SK-N-SH (cell line): ENCODE data around the gene PPFIBP2. TPM values are rescaled to one million over a fixed set of nuclear protein-coding genes. Genes with fewer than 3 reads are reported as not detected.

Experiments used
- CTCF ChIA-PET: fragments of 300-600, 350-600 bp; formaldehyde crosslinking; extraction: SDS; loops from one replicate; lab custom pipeline; 2021; lab: Yijun Ruan, JAX
- POLR2A ChIA-PET: fragments of 350-600 bp; sonication (Branson Sonifier 250); formaldehyde crosslinking; extraction: SDS; loops from one replicate; lab custom pipeline; 2020; ENCODE audit warnings: antibody characterized with exemption, inconsistent platforms; lab: Yijun Ruan, JAX
- DNase-seq: peaks from one replicate; pipeline ENCODE4 v3.0.0; 2012
- H2AFZ ChIP-seq: fragments of 200-600 bp; sonication (generic); 2 replicates; pipeline ENCODE4 v1.8.1; 2016; ENCODE audit warnings: antibody characterized with exemption, mild to moderate bottlenecking, low read depth
- H3F3A ChIP-seq: fragments of 200-600 bp; sonication (generic); replicated peaks from 2 replicates; pipeline ENCODE3; 2016; ENCODE audit warnings: antibody characterized with exemption, mild to moderate bottlenecking; ENCODE audit not compliant: insufficient read depth
- H3K27ac ChIP-seq, 2 experiments: fragments of 200-500 bp in 1 of 2; fragments of 200-600 bp in 1 of 2; sonication (Bioruptor generic) in 1 of 2; sonication (generic), shearing (Covaris generic) in 1 of 2; 2 replicates each; pipeline versions ENCODE4 v1.5.1 to v1.6.1; 2014 to 2016; ENCODE audit warnings: low read depth in 2 of 2, inconsistent platforms in 1 of 2, low read length in 1 of 2, mild to moderate bottlenecking in 1 of 2, mixed read lengths in 1 of 2
- H3K27me3 ChIP-seq: fragments of 200-600 bp; sonication (generic), shearing (Covaris generic); 2 replicates; pipeline ENCODE4 v1.6.1; 2016; ENCODE audit warnings: mixed run types; ENCODE audit not compliant: insufficient read depth
- H3K36me3 ChIP-seq, 2 experiments: fragments of 200-500 bp in 1 of 2; fragments of 200-600 bp in 1 of 2; sonication (Bioruptor generic) in 1 of 2; sonication (generic) in 1 of 2; replicated peaks in 1 of 2; 2 replicates each; pipeline versions ENCODE3 to v1.5.1; 2014 to 2016; ENCODE audit warnings: low read length in 1 of 2, mild to moderate bottlenecking in 1 of 2; ENCODE audit not compliant: insufficient read depth in 2 of 2, control insufficient read depth in 1 of 2
- H3K4me1 ChIP-seq, 2 experiments: fragments of 200-500 bp in 1 of 2; fragments of 200-600 bp in 1 of 2; sonication (Bioruptor generic) in 1 of 2; sonication (generic), shearing (Covaris generic) in 1 of 2; 2 replicates each; pipeline versions ENCODE4 v1.5.1 to v1.6.1; 2014 to 2016; ENCODE audit warnings: low read depth in 1 of 2, low read length in 1 of 2, mixed run types in 1 of 2; ENCODE audit not compliant: insufficient read depth in 2 of 2, control insufficient read depth in 1 of 2
- H3K4me2 ChIP-seq: fragments of 200-600 bp; sonication (generic), shearing (Covaris generic); 2 replicates; pipeline ENCODE4 v1.6.1; 2017; ENCODE audit warnings: mixed run types
- H3K4me3 ChIP-seq, 2 experiments: fragments of 200-500 bp in 1 of 2; fragments of 200-600 bp in 1 of 2; sonication (Bioruptor generic) in 1 of 2; sonication (generic), shearing (Covaris generic) in 1 of 2; 2 replicates each; pipeline versions ENCODE4 v1.5.1 to v1.8.1; 2014 to 2016; ENCODE audit warnings: low read depth in 2 of 2, inconsistent platforms in 1 of 2, low read length in 1 of 2, mild to moderate bottlenecking in 1 of 2, mixed read lengths in 1 of 2, moderate library complexity in 1 of 2
- H3K79me2 ChIP-seq: fragments of 200-600 bp; sonication (generic); 2 replicates; pipeline ENCODE4 v1.8.1; 2017; ENCODE audit warnings: mild to moderate bottlenecking; ENCODE audit not compliant: insufficient read depth
- H3K9ac ChIP-seq: fragments of 200-600 bp; sonication (generic); 2 replicates; pipeline ENCODE4 v1.6.1; 2017; ENCODE audit warnings: mixed run types
- H3K9me2 ChIP-seq: fragments of 200-600 bp; sonication (generic); 2 replicates; pipeline ENCODE4 v1.6.1; 2017; ENCODE audit warnings: mixed run types
- H3K9me3 ChIP-seq: fragments of 200-600 bp; sonication (generic); 2 replicates; pipeline ENCODE4 v1.6.1; 2017; ENCODE audit warnings: mixed run types, mild to moderate bottlenecking, moderate library complexity
- H4K20me1 ChIP-seq: fragments of 200-600 bp; sonication (generic); 2 replicates; pipeline ENCODE4 v1.6.1; 2017; ENCODE audit warnings: mild to moderate bottlenecking, mixed run types; ENCODE audit not compliant: insufficient read depth
- CTCF ChIP-seq: fragments of 200-600 bp; sonication (generic); IDR thresholded peaks from 2 replicates; pipeline ENCODE4 v1.6.1; 2017; ENCODE audit warnings: antibody characterized with exemption, mild to moderate bottlenecking, moderate library complexity
- EP300 ChIP-seq, 2 experiments: IDR thresholded peaks; 2 replicates each; pipeline versions ENCODE4 v1.4.0 to v1.6.1; 2012; ENCODE audit warnings: borderline replicate concordance in 1 of 2, low read depth in 1 of 2, low read length in 1 of 2
- FOSL2 ChIP-seq: IDR thresholded peaks from 2 replicates; pipeline ENCODE4 v1.4.0; 2012; ENCODE audit warnings: low read depth, mild to moderate bottlenecking, moderate library complexity, borderline replicate concordance
- GATA2 ChIP-seq: sonication (generic); formaldehyde crosslinking; IDR thresholded peaks from 2 replicates; pipeline ENCODE4 v1.5.0; 2020; ENCODE audit warnings: mild to moderate bottlenecking, missing genetic modification reagents
- JUND ChIP-seq: IDR thresholded peaks from 2 replicates; pipeline ENCODE4 v1.4.0; 2012
- MEF2A ChIP-seq: IDR thresholded peaks from 2 replicates; pipeline ENCODE4 v1.4.0; 2012; ENCODE audit warnings: low read depth, borderline replicate concordance
- MXI1 ChIP-seq: IDR thresholded peaks from 2 replicates; pipeline ENCODE4 v1.6.1; 2012; ENCODE audit warnings: mild to moderate bottlenecking, low read depth, low read length, improper control_type of control experiment
- PBX3 ChIP-seq: IDR thresholded peaks from 2 replicates; pipeline ENCODE4; 2012
- POLR2AphosphoS5 ChIP-seq: IDR thresholded peaks from 2 replicates; pipeline ENCODE4 v1.6.1; 2012; ENCODE audit warnings: low read depth, low read length
- RAD21 ChIP-seq: IDR thresholded peaks from 2 replicates; pipeline ENCODE4 v1.6.1; 2012; ENCODE audit warnings: mild to moderate bottlenecking, low read length
- RCOR1 ChIP-seq: fragments of 150-350 bp; IDR thresholded peaks from 2 replicates; pipeline ENCODE4 v1.6.1; 2017; ENCODE audit warnings: antibody characterized with exemption, low read length
- SMC3 ChIP-seq: IDR thresholded peaks from 2 replicates; pipeline ENCODE4 v1.6.1; 2012; ENCODE audit warnings: low read depth, low read length, improper control_type of control experiment
- TAF1 ChIP-seq: IDR thresholded peaks from 2 replicates; pipeline ENCODE4 v1.6.1; 2012; ENCODE audit warnings: low read depth, mild to moderate bottlenecking, low read length, moderate library complexity, borderline replicate concordance
- TCF12 ChIP-seq: IDR thresholded peaks from 2 replicates; pipeline ENCODE4 v1.4.0; 2012
- TEAD4 ChIP-seq: IDR thresholded peaks from 2 replicates; pipeline ENCODE4 v1.4.0; 2012; ENCODE audit warnings: mild to moderate bottlenecking, borderline replicate concordance; ENCODE audit not compliant: insufficient read depth
- USF1 ChIP-seq: IDR thresholded peaks from 2 replicates; pipeline ENCODE4 v1.4.0; 2012; ENCODE audit warnings: low read depth, borderline replicate concordance
- WGBS: methylation state at CpG from one replicate; pipeline ENCODE4 v1.1.6; 2017; ENCODE audit warnings: low lambda C conversion rate; 5-methylcytosine and 5-hydroxymethylcytosine counted together
- polyA plus RNA-seq, 3 experiments: library from polyadenylated mRNA; depleted of rRNA; stranded (reverse); fragments of >200 nt; gene quantifications; 2 replicates each; pipeline ENCODE4 v1.2.3, GENCODE V29; 2012

Gene PPFIBP2
- polyA plus RNA-seq, 1 of the 3 experiments (the other 2 are of a cell fraction): 0.67 TPM

DNA sequence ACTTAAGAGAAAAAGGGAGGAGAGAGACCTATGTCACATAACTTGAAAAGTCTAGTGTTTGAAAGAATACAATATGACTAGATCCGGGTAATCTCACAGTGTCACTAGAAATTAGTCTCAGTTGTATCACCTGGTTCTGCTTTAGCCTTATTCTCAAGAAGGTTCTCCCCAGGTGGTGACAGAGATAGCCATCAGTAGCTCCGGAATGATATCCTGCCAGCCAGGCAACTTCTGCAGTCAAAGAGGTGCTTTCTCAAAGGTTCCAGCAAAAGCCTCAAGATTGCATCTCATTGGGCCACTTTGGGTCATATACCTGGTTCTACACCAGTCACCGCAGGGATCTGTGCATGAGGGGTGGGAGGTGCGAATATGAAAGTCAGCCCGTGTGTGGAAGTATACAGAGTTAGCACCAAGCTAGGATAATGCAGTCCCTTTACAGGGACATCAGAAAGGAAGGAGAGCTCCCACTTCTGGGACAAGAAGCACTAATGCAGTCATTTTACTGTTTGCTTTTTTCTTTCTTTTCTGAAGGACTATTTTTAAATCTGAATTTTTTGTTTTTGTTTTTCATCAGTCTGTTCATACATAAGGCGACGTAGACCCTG, 98.4 kb downstream of the PPFIBP2 start:
- TF ChIP-seq JUND (no peak), TEAD4 (no peak), RCOR1 (no peak), RAD21 (no peak), POLR2AphosphoS5 (no peak), MEF2A (no peak), TAF1 (no peak), USF1 (no peak), MXI1 (no peak)
- Histone ChIP-seq H3K9me2 (no peaks in the 10 kb centered on the region), H3K4me3 (no peak overlapping the region), H3K27me3 (no peaks in the 10 kb centered on the region), H3K4me1 (peaks cover 0 to 8% of the 10 kb centered on the region in 2 experiments; a peak in 2 of 4 replicates), H3F3A (no peaks in the 10 kb centered on the region), H3K9me3 (no peaks in the 10 kb centered on the region), H3K4me2 (no peak overlapping the region), H3K79me2 (no peaks in the 10 kb centered on the region), H3K9ac (no peak overlapping the region), H4K20me1 (no peaks in the 10 kb centered on the region), H3K36me3 (peaks cover 0 to 2% of the 10 kb centered on the region in 2 experiments), H3K27ac (no peak overlapping the region), H2AFZ (no peak overlapping the region)
- POLR2A ChIA-PET: no interaction called here
- DNase-seq: no peak
- CTCF ChIA-PET: interaction anchor here (0.8 to 1.5 kb wide), 4 partner anchors 10 to 514 kb away, joined by 3 read pairs; no protein-coding TSS in a partner anchor
- WGBS: 69% methylated on average over 7 of the region's 7 CpGs

GRCh38 chr11:7612661-7613393, 99.0 kb downstream of the PPFIBP2 start:
- POLR2A ChIA-PET: no interaction called here
- Histone ChIP-seq H3K9ac (no peak overlapping the region), H3K36me3 (peaks cover 0 to 2% of the 10 kb centered on the region in 2 experiments), H3K79me2 (no peaks in the 10 kb centered on the region), H3K4me1 (peaks cover 0 to 12% of the 10 kb centered on the region in 2 experiments; a peak in 2 of 4 replicates), H3K9me3 (no peaks in the 10 kb centered on the region), H3K4me2 (no peak overlapping the region), H3K4me3 (no peak overlapping the region), H3K27me3 (no peaks in the 10 kb centered on the region), H3K9me2 (no peaks in the 10 kb centered on the region), H2AFZ (no peak overlapping the region), H4K20me1 (no peaks in the 10 kb centered on the region), H3K27ac (no peak overlapping the region), H3F3A (no peaks in the 10 kb centered on the region)
- DNase-seq: no peak
- WGBS: 53% methylated on average over 4 of the region's 4 CpGs
- CTCF ChIA-PET: interaction anchor here (0.8 to 1.5 kb wide), 3 partner anchors 10 to 515 kb away, joined by 3 read pairs; no protein-coding TSS in a partner anchor
- TF ChIP-seq TCF12: no peak
- no peak for TF ChIP-seq POLR2AphosphoS5
- TF ChIP-seq FOSL2: no peak
- TF ChIP-seq MXI1: no peak
- no peak for TF ChIP-seq EP300 (IDR thresholded peaks at IDR 0.05; ENCODE audit: borderline replicate concordance in 1 of 2, low read depth in 1 of 2, low read length in 1 of 2)
- no peak for TF ChIP-seq SMC3
- no peak for TF ChIP-seq CTCF
- no peak for TF ChIP-seq RCOR1
- TF ChIP-seq GATA2 (CRISPR knock-in tag): no peak
- no peak for TF ChIP-seq PBX3
- no peak for TF ChIP-seq TAF1
